MCF 10A (cell line): ENCODE results near the gene EXOC6B. TPM values are rescaled to one million over a fixed set of nuclear protein-coding genes. Genes with fewer than 3 reads are reported as not detected.

ENCODE experiments used
- BruUV-seq: library from RNA; stranded (reverse); fragments of 400-500 nt; replicated peaks from 2 replicates; lab custom pipeline; 2021; lab: Mats Ljungman, UMichigan
- CTCF ChIA-PET: fragments of 300-600 bp; sonication (Branson Sonifier 250); formaldehyde crosslinking; extraction: SDS; loops from one replicate; lab custom pipeline; 2021; ENCODE audit warnings: antibody characterized with exemption, inconsistent platforms; lab: Yijun Ruan, JAX
- POLR2A ChIA-PET: fragments of 300-600, 350-650 bp; sonication (Branson Sonifier 250); formaldehyde crosslinking; extraction: SDS; loops from one replicate; lab custom pipeline; 2020; ENCODE audit warnings: antibody characterized with exemption, inconsistent platforms; lab: Yijun Ruan, JAX
- DNase-seq: peaks from one replicate; pipeline ENCODE4 v3.0.0-alpha.2; 2018; ENCODE audit not compliant: unreplicated experiment
- H3K27ac Mint-ChIP-seq: one replicate; pipeline ENCODE4 v1.8.0; 2022; ENCODE audit warnings: mild to moderate bottlenecking, low read depth, mixed read lengths; ENCODE audit not compliant: unreplicated experiment
- H3K27me3 Mint-ChIP-seq: one replicate; pipeline ENCODE4 v1.8.0; 2022; ENCODE audit warnings: mixed read lengths; ENCODE audit not compliant: insufficient read depth, unreplicated experiment
- H3K36me3 Mint-ChIP-seq: one replicate; pipeline ENCODE4 v1.8.0; 2022; ENCODE audit warnings: mild to moderate bottlenecking, moderate library complexity, mixed read lengths; ENCODE audit not compliant: insufficient read depth, unreplicated experiment
- H3K4me1 Mint-ChIP-seq: one replicate; pipeline ENCODE4 v1.8.0; 2022; ENCODE audit warnings: mixed read lengths; ENCODE audit not compliant: insufficient read depth, unreplicated experiment
- H3K4me3 Mint-ChIP-seq: one replicate; pipeline ENCODE4 v1.8.0; 2022; ENCODE audit warnings: mild to moderate bottlenecking, moderate library complexity, mixed read lengths; ENCODE audit not compliant: unreplicated experiment
- H3K9me3 Mint-ChIP-seq: one replicate; pipeline ENCODE4 v1.8.0; 2022; ENCODE audit warnings: mixed read lengths; ENCODE audit not compliant: unreplicated experiment
- CTCF ChIP-seq: fragments of 200-600 bp; IDR thresholded peaks from one replicate; pipeline ENCODE4 v1.8.0; 2022; ENCODE audit warnings: antibody characterized with exemption, mild to moderate bottlenecking; ENCODE audit not compliant: unreplicated experiment
- intact Hi-C: fragments of 100-400 bp; cut with micrococcal nuclease; formaldehyde crosslinking; loops from 2 replicates; pipeline ENCODE4 v1.14.1; 2022
- total RNA-seq: library from RNA; stranded (reverse); gene quantifications from 2 replicates; pipeline ENCODE4 v1.2.3, GENCODE V29; 2022

EXOC6B gene
- total RNA-seq, 1 experiment from 2014 or later = 24.7 TPM

GRCh38 chr2:72338076-72338475 is 487.8 kb downstream of the EXOC6B start:
- BruUV-seq = no TSS peak
- no peaks in the 10 kb centered on the region for H3K36me3 Mint-ChIP-seq
- H3K4me1 Mint-ChIP-seq = no peaks in the 10 kb centered on the region
- no peak for TF ChIP-seq CTCF
- H3K9me3 Mint-ChIP-seq = no peaks in the 10 kb centered on the region
- H3K27ac Mint-ChIP-seq = no peak overlapping the region
- no peaks in the 10 kb centered on the region for H3K27me3 Mint-ChIP-seq
- no peak for DNase-seq
- H3K4me3 Mint-ChIP-seq = no peak overlapping the region
- CTCF ChIA-PET = interaction anchor here (0.7 kb wide), 1 partner anchor 8 kb away, joined by 3 read pairs; no protein-coding TSS in a partner anchor
- intact Hi-C loops = no loop called here
- POLR2A ChIA-PET = no interaction called here

DNA sequence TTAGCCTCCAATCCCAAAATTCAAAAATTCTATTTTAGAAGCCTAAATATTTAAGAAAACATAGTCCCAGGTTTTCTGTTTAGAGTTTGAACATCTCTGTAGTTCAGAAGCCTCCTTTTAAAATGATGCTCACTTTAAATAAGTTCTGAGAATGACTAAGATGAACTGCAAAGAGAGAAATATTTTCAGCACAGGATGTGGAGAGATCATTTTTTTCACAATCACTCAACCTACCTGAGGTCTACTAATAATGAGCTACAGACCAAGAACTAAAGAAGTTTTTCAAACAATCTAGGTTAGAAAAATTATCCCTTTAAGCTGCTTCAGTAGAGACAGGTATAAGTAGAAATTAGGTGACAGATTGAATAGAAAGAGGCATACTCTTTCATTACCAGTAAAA is 493.1 kb downstream of the EXOC6B start:
- H3K27me3 Mint-ChIP-seq = no peaks in the 10 kb centered on the region
- H3K36me3 Mint-ChIP-seq = no peaks in the 10 kb centered on the region
- DNase-seq = no peak
- intact Hi-C loops = no loop called here
- TF ChIP-seq CTCF = no peak
- no TSS peak for BruUV-seq
- ChIA-PET CTCF (no interaction called here), POLR2A (interaction anchor here (0.6 kb wide), 1 partner anchor 304 kb away, joined by 3 read pairs; no protein-coding TSS in a partner anchor)
- no peak overlapping the region for H3K27ac Mint-ChIP-seq
- no peaks in the 10 kb centered on the region for H3K9me3 Mint-ChIP-seq
- no peak overlapping the region for H3K4me3 Mint-ChIP-seq
- no peaks in the 10 kb centered on the region for H3K4me1 Mint-ChIP-seq

- Mint-ChIP-seq H3K4me1 (no peaks in the 10 kb centered on the region), H3K4me3 (no peak overlapping the region), H3K36me3 (no peaks in the 10 kb centered on the region), H3K27ac (no peak overlapping the region), H3K9me3 (no peaks in the 10 kb centered on the region), H3K27me3 (no peaks in the 10 kb centered on the region)
- no peak for TF ChIP-seq CTCF
- ChIA-PET CTCF (interaction anchor here (0.6 kb wide), 1 partner anchor 333 kb away, joined by 3 read pairs; no protein-coding TSS in a partner anchor), POLR2A (interaction anchor here (0.9 kb wide), 1 partner anchor 132 kb away, joined by 3 read pairs; no protein-coding TSS in a partner anchor)
- DNase-seq = no peak
- no TSS peak for BruUV-seq
- intact Hi-C loops = no loop called here
These were observed 495.2 kb downstream of the EXOC6B start for GRCh38 chr2:72330652-72331051.

- ChIA-PET POLR2A (no interaction called here), CTCF (interaction anchor here (0.7 to 2.2 kb wide), 4 partner anchors 8 to 249 kb away, joined by 3 to 8 read pairs (median 6); no protein-coding TSS in a partner anchor)
- DNase-seq = peak; percentile 8
- no peak overlapping the region for H3K27ac Mint-ChIP-seq
- no peaks in the 10 kb centered on the region for H3K27me3 Mint-ChIP-seq
- no peaks in the 10 kb centered on the region for H3K4me1 Mint-ChIP-seq
- no peak overlapping the region for H3K4me3 Mint-ChIP-seq
- H3K9me3 Mint-ChIP-seq = no peaks in the 10 kb centered on the region
- no peaks in the 10 kb centered on the region for H3K36me3 Mint-ChIP-seq
- BruUV-seq = no TSS peak
- intact Hi-C loops = loop anchor here (5.0 kb wide), 2 partner anchors 41 to 129 kb away; no protein-coding TSS in a partner anchor
- no peak for TF ChIP-seq CTCF
These were observed 499.1 kb downstream of the EXOC6B start for GRCh38 chr2:72326759-72327158.
